ENCODE measurements around the gene PEAK3. TPM values are rescaled to one million over a fixed set of nuclear protein-coding genes. Genes with fewer than 3 reads are reported as not detected.

Gene PEAK3
- total RNA-seq, 1 donor = under 0.01 TPM

GRCh38 chr19:2230033-2230531 is 51.9 kb downstream of the PEAK3 start:
- TF ChIP-seq CTCF (IDR thresholded peaks at IDR 0.05; ENCODE audit: insufficient read depth, low read depth, low read length) = no peak
- no peak overlapping the region for H3K4me3 ChIP-seq (ENCODE audit: low read depth, low read length)

GRCh38 chr19:2229103-2230032 is 52.6 kb downstream of the PEAK3 start:
- no peak overlapping the region for H3K4me3 ChIP-seq (ENCODE audit: low read depth, low read length)
- no peak for TF ChIP-seq CTCF (IDR thresholded peaks at IDR 0.05; ENCODE audit: insufficient read depth, low read depth, low read length)

More at GRCh38 chr19:2230033-2230531, 51.9 kb downstream of the PEAK3 start:
- DNase-seq (ENCODE audit: low read depth) = no peak

GRCh38 chr19:2228157-2229030 is 53.6 kb downstream of the PEAK3 start:
- no peak for DNase-seq (ENCODE audit: low read depth)
- TF ChIP-seq CTCF (IDR thresholded peaks at IDR 0.05; ENCODE audit: insufficient read depth, low read depth, low read length) = no peak
- H3K4me3 ChIP-seq (ENCODE audit: low read depth, low read length) = no peak overlapping the region

More at GRCh38 chr19:2229103-2230032, 52.6 kb downstream of the PEAK3 start:
- DNase-seq (ENCODE audit: low read depth) = no peak

- no peak for TF ChIP-seq CTCF (IDR thresholded peaks at IDR 0.05; ENCODE audit: insufficient read depth, low read depth, low read length)
- no peak for DNase-seq (ENCODE audit: low read depth)
Measured at GRCh38 chr19:2227415-2228156, 54.4 kb downstream of the PEAK3 start.

GRCh38 chr19:2226840-2227360 is 55.1 kb downstream of the PEAK3 start:
- no peak overlapping the region for H3K4me3 ChIP-seq (ENCODE audit: low read depth, low read length)
- DNase-seq (ENCODE audit: low read depth) = no peak
- no peak for TF ChIP-seq CTCF (IDR thresholded peaks at IDR 0.05; ENCODE audit: insufficient read depth, low read depth, low read length)

More at GRCh38 chr19:2227415-2228156, 54.4 kb downstream of the PEAK3 start:
- no peak overlapping the region for H3K4me3 ChIP-seq (ENCODE audit: low read depth, low read length)
